WTC11 (cell line): ENCODE measurements around the gene EMC8. TPM values are rescaled to one million over a fixed set of nuclear protein-coding genes. Genes with fewer than 3 reads are reported as not detected.
A peak's percentile ranks its signal among the peaks of the same experiment; 100 is the strongest.

ENCODE experiments used
- ATAC-seq: fragments of 200-7000 bp; cut with Tn5 transposase; 2 replicates; pipeline ENCODE4 v1.10.0; 2021; ENCODE audit warnings: mild to moderate bottlenecking, moderate library complexity
- CTCF ChIA-PET: fragments of 300-600 bp; sonication (Branson Sonifier 250); formaldehyde crosslinking; loops from one replicate; lab custom pipeline; 2021; ENCODE audit warnings: antibody characterized with exemption; lab: Charles Lee
- POLR2A ChIA-PET: fragments of 350-600 bp; sonication (Branson Sonifier 250); formaldehyde crosslinking; loops from one replicate; lab custom pipeline; 2021; ENCODE audit warnings: antibody characterized with exemption; lab: Charles Lee
- DNase-seq: peaks from one replicate; pipeline ENCODE4 v3.0.0; 2021; ENCODE audit warnings: low spot score
- H3K27ac Mint-ChIP-seq: 2 replicates; pipeline ENCODE4 v1.8.0; 2021; ENCODE audit warnings: mixed read lengths
- H3K27me3 Mint-ChIP-seq: 2 replicates; pipeline ENCODE4 v1.8.0; 2021; ENCODE audit warnings: low read depth, mild to moderate bottlenecking, moderate library complexity, mixed read lengths
- H3K36me3 Mint-ChIP-seq: 2 replicates; pipeline ENCODE4 v1.8.0; 2021; ENCODE audit warnings: mixed read lengths
- H3K4me1 Mint-ChIP-seq: 2 replicates; pipeline ENCODE4 v1.8.0; 2022; ENCODE audit warnings: mixed read lengths
- H3K4me3 Mint-ChIP-seq: 2 replicates; pipeline ENCODE4 v1.8.0; 2021; ENCODE audit warnings: mild to moderate bottlenecking, moderate library complexity, mixed read lengths
- H3K9me3 Mint-ChIP-seq: 2 replicates; pipeline ENCODE4 v1.8.0; 2021; ENCODE audit warnings: mixed read lengths
- ATF1 ChIP-seq: sonication (generic); formaldehyde crosslinking; IDR thresholded peaks from 2 replicates; pipeline ENCODE4 v1.8.1; 2023; ENCODE audit warnings: mild to moderate bottlenecking, moderate library complexity, missing genetic modification reagents
- GRHL2 ChIP-seq: fragments of 250-450 bp; sonication (Bioruptor Pico); IDR thresholded peaks from 2 replicates; pipeline ENCODE4 v1.8.0; 2022; ENCODE audit warnings: mild to moderate bottlenecking, moderate library complexity; ENCODE audit not compliant: insufficient replicate concordance, severe bottlenecking
- JUN ChIP-seq: sonication (generic); formaldehyde crosslinking; IDR thresholded peaks from 2 replicates; pipeline ENCODE4 v1.8.0; 2023; ENCODE audit warnings: mild to moderate bottlenecking, missing genetic modification reagents
- NFATC4 ChIP-seq: fragments of 250-450 bp; sonication (Bioruptor Pico); IDR thresholded peaks from 2 replicates; pipeline ENCODE4 v1.9.0; 2021; ENCODE audit warnings: mild to moderate bottlenecking
- RELA ChIP-seq: sonication (generic); formaldehyde crosslinking; IDR thresholded peaks from 2 replicates; pipeline ENCODE4 v1.8.1; 2022; ENCODE audit warnings: missing genetic modification reagents, mild to moderate bottlenecking, borderline replicate concordance
- TCF7 ChIP-seq: sonication (generic); formaldehyde crosslinking; IDR thresholded peaks from 2 replicates; pipeline ENCODE4 v1.8.0; 2022; ENCODE audit warnings: mild to moderate bottlenecking, low read depth, missing genetic modification reagents, moderate library complexity
- TP53 ChIP-seq: sonication (generic); formaldehyde crosslinking; IDR thresholded peaks from 2 replicates; pipeline ENCODE4 v1.8.1; 2023; ENCODE audit warnings: mild to moderate bottlenecking, missing genetic modification reagents
- ZBTB21 ChIP-seq: sonication (generic); formaldehyde crosslinking; IDR thresholded peaks from 2 replicates; pipeline ENCODE4 v1.8.1; 2023; ENCODE audit warnings: mild to moderate bottlenecking, missing genetic modification reagents, borderline replicate concordance
- ZNF121 ChIP-seq: sonication (generic); formaldehyde crosslinking; IDR thresholded peaks from 2 replicates; pipeline ENCODE4 v1.8.0; 2023; ENCODE audit warnings: missing genetic modification reagents
- ZNF138 ChIP-seq: sonication (generic); formaldehyde crosslinking; conservative IDR thresholded peaks from 2 replicates; pipeline ENCODE4 v1.8.1; 2022; ENCODE audit warnings: mild to moderate bottlenecking, moderate library complexity, missing genetic modification reagents
- ZNF317 ChIP-seq: sonication (generic); formaldehyde crosslinking; IDR thresholded peaks from 2 replicates; pipeline ENCODE4 v1.8.1; 2023; ENCODE audit warnings: low read depth, mild to moderate bottlenecking, moderate library complexity, missing genetic modification reagents, borderline replicate concordance
- ZNF416 ChIP-seq: fragments of 250-450 bp; sonication (Bioruptor Pico); IDR thresholded peaks from 2 replicates; pipeline ENCODE4 v1.9.0; 2021; ENCODE audit warnings: mild to moderate bottlenecking, inconsistent platforms
- total RNA-seq: library from RNA; stranded (reverse); gene quantifications from 3 replicates; pipeline ENCODE4 v1.2.3, GENCODE V29; 2021
- TF ChIP-seq, protein P1 (sequence below): sonication (generic); formaldehyde crosslinking; IDR thresholded peaks from 2 replicates; pipeline ENCODE4 v1.8.1; 2023; ENCODE audit warnings: mild to moderate bottlenecking, missing genetic modification reagents, moderate library complexity
- TF ChIP-seq, protein P2 (sequence below): fragments of 250-450 bp; sonication (Bioruptor Pico); IDR thresholded peaks from 2 replicates; pipeline ENCODE4 v1.9.0; 2021; ENCODE audit warnings: mild to moderate bottlenecking
- TF ChIP-seq, protein P3 (sequence below): sonication (generic); formaldehyde crosslinking; IDR thresholded peaks from 2 replicates; pipeline ENCODE4 v1.8.1; 2022; ENCODE audit warnings: low read depth, mild to moderate bottlenecking, moderate library complexity, missing genetic modification reagents, borderline replicate concordance
- TF ChIP-seq, protein P4 (sequence below): sonication (generic); formaldehyde crosslinking; IDR thresholded peaks from 2 replicates; pipeline ENCODE4 v1.8.0; 2022; ENCODE audit warnings: mild to moderate bottlenecking, missing genetic modification reagents
- TF ChIP-seq, protein P5 (sequence below): sonication (generic); formaldehyde crosslinking; IDR thresholded peaks from 2 replicates; pipeline ENCODE4 v1.8.1; 2023; ENCODE audit warnings: mild to moderate bottlenecking, missing genetic modification reagents, borderline replicate concordance
- TF ChIP-seq, protein P6 (sequence below): fragments of 250-450 bp; sonication (Bioruptor Pico); IDR thresholded peaks from 2 replicates; pipeline ENCODE4 v1.9.0; 2021; ENCODE audit warnings: mild to moderate bottlenecking
- TF ChIP-seq, protein P7 (sequence below): sonication (generic); formaldehyde crosslinking; IDR thresholded peaks from 2 replicates; pipeline ENCODE4 v1.8.1; 2022; ENCODE audit warnings: low read depth, missing genetic modification reagents, borderline replicate concordance
- TF ChIP-seq, protein P8 (sequence below): fragments of 250-450 bp; sonication (Bioruptor Pico); IDR thresholded peaks from 2 replicates; pipeline ENCODE4 v1.8.0; 2021; ENCODE audit warnings: mild to moderate bottlenecking

Gene EMC8
- total RNA-seq, 1 experiment from 2014 or later = 55.2 TPM

DNA sequence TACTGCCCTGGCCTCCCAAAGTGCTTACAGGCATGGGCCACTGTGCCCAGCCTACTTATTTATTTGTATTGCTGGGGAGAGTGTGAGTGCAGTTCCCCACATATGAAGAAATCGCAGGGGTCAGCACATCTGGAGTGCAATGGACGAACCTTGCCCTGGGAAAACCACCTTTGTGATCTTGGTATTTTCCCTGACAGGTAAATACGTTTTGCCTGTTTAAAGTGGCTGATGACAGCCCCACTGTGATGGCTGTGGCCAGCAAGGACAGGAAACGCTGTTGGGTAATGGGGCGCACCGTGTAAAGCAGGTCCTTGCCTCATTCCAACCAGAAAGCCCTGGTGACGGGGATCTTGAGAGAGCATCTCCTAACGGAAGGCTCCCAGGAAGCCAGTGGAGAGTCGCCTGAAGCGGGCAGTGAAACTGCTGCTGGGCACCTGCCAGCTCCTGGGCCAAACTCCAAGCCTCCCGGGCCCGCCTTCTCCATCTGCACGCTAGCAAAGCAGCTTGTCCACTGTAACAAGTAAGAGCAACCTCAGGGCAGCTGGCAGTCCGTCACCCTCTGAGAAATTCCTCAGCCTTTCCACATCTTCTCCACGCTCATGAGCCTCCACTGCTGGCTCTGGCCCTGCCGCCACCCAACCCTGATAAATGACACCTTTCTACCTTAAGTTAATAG, 17.5 kb downstream of the EMC8 start (continued):
- TF ChIP-seq ZNF317 = no peak
- TF ChIP-seq JUN (CRISPR knock-in tag) = no peak

DNA sequence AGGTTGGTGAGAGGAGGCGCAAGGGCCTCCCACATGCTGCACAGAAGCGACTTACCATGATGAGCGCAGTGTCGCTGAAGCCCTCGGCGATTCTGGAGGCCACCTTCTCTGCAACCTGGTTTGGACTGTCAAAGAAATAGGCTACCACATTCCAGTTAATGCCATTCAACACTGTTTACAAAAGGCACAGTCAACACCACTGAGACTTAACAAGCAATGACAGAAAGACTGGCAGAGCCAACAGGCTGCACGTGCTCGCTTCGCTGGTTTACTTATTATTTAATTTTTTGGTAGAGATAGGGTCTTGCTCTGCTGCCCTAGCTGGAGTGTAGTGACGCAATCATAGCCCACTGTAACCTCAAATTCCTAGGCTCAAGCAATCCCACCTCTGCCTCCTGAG, 18.2 kb downstream of the EMC8 start:
- H3K27ac Mint-ChIP-seq = no peak overlapping the region
- H3K36me3 Mint-ChIP-seq = peaks cover 48% of the 10 kb centered on the region
- H3K27me3 Mint-ChIP-seq = no peaks in the 10 kb centered on the region
- H3K4me1 Mint-ChIP-seq = no peaks in the 10 kb centered on the region
- ATAC-seq (no peak), DNase-seq (no peak)
- ChIA-PET CTCF (no interaction called here), POLR2A (interaction anchor here (0.7 kb wide), 1 partner anchor 442 kb away, joined by 6 read pairs; no protein-coding TSS in a partner anchor)
- H3K9me3 Mint-ChIP-seq = no peaks in the 10 kb centered on the region
- no peak overlapping the region for H3K4me3 Mint-ChIP-seq
- TF ChIP-seq RELA (no peak), ZNF121 (peak; percentile 6; the same call in 1 of the 2 replicates)

DNA sequence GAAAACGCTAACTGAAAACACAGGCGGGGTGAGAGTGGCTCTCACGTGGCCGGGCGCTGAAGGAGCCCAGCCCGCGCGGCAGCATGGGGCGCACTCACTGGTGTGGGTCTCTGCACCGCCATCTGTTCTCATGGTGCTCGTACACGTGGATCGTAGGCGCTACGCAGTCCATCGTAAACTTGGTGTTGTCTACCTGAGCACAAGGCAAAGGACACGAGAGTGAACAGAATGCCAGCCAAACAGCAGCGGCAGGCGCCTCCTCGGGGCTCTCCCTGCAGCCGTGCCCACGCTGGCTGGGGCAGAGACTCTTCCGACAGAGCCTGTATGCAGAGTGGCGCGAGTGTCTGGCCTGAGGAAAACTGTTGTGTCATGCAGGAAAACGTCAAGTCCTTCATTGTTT, 19.1 kb downstream of the EMC8 start:
- POLR2A ChIA-PET = no interaction called here
- no peaks in the 10 kb centered on the region for H3K9me3 Mint-ChIP-seq
- CTCF ChIA-PET = no interaction called here
- no peaks in the 10 kb centered on the region for H3K27me3 Mint-ChIP-seq
- H3K27ac Mint-ChIP-seq = no peak overlapping the region
- peaks cover 40% of the 10 kb centered on the region for H3K36me3 Mint-ChIP-seq
- no peaks in the 10 kb centered on the region for H3K4me1 Mint-ChIP-seq
- DNase-seq = no peak
- ATAC-seq = no peak
- no peak overlapping the region for H3K4me3 Mint-ChIP-seq
- TF ChIP-seq ZNF138 (CRISPR knock-in tag) (no peak), NFATC4 (no peak), ZBTB21 (CRISPR knock-in tag) (no peak), TCF7 (CRISPR knock-in tag) (no peak), GRHL2 (CRISPR knock-in tag) (no peak), TP53 (CRISPR knock-in tag) (no peak), ATF1 (CRISPR knock-in tag) (no peak), ZNF416 (CRISPR knock-in tag) (no peak)
- TF ChIP-seq, protein P1, sequence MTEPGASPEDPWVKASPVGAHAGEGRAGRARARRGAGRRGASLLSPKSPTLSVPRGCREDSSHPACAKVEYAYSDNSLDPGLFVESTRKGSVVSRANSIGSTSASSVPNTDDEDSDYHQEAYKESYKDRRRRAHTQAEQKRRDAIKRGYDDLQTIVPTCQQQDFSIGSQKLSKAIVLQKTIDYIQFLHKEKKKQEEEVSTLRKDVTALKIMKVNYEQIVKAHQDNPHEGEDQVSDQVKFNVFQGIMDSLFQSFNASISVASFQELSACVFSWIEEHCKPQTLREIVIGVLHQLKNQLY (CRISPR knock-in tag) = no peak
- TF ChIP-seq, protein P2, sequence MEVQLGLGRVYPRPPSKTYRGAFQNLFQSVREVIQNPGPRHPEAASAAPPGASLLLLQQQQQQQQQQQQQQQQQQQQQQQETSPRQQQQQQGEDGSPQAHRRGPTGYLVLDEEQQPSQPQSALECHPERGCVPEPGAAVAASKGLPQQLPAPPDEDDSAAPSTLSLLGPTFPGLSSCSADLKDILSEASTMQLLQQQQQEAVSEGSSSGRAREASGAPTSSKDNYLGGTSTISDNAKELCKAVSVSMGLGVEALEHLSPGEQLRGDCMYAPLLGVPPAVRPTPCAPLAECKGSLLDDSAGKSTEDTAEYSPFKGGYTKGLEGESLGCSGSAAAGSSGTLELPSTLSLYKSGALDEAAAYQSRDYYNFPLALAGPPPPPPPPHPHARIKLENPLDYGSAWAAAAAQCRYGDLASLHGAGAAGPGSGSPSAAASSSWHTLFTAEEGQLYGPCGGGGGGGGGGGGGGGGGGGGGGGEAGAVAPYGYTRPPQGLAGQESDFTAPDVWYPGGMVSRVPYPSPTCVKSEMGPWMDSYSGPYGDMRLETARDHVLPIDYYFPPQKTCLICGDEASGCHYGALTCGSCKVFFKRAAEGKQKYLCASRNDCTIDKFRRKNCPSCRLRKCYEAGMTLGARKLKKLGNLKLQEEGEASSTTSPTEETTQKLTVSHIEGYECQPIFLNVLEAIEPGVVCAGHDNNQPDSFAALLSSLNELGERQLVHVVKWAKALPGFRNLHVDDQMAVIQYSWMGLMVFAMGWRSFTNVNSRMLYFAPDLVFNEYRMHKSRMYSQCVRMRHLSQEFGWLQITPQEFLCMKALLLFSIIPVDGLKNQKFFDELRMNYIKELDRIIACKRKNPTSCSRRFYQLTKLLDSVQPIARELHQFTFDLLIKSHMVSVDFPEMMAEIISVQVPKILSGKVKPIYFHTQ (CRISPR knock-in tag) = no peak
- TF ChIP-seq, protein P3, sequence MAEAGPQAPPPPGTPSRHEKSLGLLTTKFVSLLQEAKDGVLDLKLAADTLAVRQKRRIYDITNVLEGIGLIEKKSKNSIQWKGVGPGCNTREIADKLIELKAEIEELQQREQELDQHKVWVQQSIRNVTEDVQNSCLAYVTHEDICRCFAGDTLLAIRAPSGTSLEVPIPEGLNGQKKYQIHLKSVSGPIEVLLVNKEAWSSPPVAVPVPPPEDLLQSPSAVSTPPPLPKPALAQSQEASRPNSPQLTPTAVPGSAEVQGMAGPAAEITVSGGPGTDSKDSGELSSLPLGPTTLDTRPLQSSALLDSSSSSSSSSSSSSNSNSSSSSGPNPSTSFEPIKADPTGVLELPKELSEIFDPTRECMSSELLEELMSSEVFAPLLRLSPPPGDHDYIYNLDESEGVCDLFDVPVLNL (CRISPR knock-in tag) = no peak
- TF ChIP-seq, protein P4, sequence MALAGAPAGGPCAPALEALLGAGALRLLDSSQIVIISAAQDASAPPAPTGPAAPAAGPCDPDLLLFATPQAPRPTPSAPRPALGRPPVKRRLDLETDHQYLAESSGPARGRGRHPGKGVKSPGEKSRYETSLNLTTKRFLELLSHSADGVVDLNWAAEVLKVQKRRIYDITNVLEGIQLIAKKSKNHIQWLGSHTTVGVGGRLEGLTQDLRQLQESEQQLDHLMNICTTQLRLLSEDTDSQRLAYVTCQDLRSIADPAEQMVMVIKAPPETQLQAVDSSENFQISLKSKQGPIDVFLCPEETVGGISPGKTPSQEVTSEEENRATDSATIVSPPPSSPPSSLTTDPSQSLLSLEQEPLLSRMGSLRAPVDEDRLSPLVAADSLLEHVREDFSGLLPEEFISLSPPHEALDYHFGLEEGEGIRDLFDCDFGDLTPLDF = no peak
- TF ChIP-seq, protein P5, sequence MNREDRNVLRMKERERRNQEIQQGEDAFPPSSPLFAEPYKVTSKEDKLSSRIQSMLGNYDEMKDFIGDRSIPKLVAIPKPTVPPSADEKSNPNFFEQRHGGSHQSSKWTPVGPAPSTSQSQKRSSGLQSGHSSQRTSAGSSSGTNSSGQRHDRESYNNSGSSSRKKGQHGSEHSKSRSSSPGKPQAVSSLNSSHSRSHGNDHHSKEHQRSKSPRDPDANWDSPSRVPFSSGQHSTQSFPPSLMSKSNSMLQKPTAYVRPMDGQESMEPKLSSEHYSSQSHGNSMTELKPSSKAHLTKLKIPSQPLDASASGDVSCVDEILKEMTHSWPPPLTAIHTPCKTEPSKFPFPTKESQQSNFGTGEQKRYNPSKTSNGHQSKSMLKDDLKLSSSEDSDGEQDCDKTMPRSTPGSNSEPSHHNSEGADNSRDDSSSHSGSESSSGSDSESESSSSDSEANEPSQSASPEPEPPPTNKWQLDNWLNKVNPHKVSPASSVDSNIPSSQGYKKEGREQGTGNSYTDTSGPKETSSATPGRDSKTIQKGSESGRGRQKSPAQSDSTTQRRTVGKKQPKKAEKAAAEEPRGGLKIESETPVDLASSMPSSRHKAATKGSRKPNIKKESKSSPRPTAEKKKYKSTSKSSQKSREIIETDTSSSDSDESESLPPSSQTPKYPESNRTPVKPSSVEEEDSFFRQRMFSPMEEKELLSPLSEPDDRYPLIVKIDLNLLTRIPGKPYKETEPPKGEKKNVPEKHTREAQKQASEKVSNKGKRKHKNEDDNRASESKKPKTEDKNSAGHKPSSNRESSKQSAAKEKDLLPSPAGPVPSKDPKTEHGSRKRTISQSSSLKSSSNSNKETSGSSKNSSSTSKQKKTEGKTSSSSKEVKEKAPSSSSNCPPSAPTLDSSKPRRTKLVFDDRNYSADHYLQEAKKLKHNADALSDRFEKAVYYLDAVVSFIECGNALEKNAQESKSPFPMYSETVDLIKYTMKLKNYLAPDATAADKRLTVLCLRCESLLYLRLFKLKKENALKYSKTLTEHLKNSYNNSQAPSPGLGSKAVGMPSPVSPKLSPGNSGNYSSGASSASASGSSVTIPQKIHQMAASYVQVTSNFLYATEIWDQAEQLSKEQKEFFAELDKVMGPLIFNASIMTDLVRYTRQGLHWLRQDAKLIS (CRISPR knock-in tag) = no peak
- TF ChIP-seq, protein P6, sequence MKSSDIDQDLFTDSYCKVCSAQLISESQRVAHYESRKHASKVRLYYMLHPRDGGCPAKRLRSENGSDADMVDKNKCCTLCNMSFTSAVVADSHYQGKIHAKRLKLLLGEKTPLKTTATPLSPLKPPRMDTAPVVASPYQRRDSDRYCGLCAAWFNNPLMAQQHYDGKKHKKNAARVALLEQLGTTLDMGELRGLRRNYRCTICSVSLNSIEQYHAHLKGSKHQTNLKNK (CRISPR knock-in tag) = no peak
- TF ChIP-seq, protein P7, sequence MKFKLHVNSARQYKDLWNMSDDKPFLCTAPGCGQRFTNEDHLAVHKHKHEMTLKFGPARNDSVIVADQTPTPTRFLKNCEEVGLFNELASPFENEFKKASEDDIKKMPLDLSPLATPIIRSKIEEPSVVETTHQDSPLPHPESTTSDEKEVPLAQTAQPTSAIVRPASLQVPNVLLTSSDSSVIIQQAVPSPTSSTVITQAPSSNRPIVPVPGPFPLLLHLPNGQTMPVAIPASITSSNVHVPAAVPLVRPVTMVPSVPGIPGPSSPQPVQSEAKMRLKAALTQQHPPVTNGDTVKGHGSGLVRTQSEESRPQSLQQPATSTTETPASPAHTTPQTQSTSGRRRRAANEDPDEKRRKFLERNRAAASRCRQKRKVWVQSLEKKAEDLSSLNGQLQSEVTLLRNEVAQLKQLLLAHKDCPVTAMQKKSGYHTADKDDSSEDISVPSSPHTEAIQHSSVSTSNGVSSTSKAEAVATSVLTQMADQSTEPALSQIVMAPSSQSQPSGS = no peak
- TF ChIP-seq, protein P8, sequence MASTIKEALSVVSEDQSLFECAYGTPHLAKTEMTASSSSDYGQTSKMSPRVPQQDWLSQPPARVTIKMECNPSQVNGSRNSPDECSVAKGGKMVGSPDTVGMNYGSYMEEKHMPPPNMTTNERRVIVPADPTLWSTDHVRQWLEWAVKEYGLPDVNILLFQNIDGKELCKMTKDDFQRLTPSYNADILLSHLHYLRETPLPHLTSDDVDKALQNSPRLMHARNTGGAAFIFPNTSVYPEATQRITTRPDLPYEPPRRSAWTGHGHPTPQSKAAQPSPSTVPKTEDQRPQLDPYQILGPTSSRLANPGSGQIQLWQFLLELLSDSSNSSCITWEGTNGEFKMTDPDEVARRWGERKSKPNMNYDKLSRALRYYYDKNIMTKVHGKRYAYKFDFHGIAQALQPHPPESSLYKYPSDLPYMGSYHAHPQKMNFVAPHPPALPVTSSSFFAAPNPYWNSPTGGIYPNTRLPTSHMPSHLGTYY (CRISPR knock-in tag) = no peak
